ENCODE results near the gene HSD17B8.
A peak's percentile ranks its signal among the peaks of the same experiment; 100 is the strongest.
"Not testable (repeated sequence)": the region's sequence is repeated elsewhere in the genome, so short reads cannot be mapped to it uniquely, and the experiment has no call there.

HSD17B8 gene

DNA sequence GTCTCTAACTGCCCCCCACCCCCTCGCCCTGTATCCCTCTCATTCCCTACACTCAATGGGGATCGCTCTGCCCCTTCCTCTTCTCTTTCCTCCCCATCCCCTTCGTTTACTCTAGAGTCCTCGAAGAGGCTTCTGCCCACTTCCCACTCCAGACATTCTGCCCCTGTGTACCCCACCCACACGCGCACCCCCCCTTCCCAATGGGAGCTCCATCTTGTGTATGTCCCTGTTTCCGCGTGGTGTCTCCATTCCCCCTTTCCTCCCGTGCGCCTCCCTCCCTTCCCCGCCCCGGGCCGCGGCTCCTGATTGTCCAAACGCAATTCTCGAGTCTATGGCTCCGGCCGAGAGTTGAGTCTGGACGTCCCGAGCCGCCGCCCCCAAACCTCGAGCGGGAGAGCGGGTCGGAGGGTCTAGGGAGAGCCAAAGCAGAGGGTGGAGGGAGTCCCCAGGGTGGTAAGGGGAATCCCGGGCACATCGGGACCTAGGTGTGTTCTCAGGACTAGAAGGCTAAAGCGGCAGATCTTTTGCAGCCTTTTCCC, 3.2 kb downstream of the HSD17B8 start:
- peak in 1 of 2 donors; percentile 28 for DNase-seq

DNA sequence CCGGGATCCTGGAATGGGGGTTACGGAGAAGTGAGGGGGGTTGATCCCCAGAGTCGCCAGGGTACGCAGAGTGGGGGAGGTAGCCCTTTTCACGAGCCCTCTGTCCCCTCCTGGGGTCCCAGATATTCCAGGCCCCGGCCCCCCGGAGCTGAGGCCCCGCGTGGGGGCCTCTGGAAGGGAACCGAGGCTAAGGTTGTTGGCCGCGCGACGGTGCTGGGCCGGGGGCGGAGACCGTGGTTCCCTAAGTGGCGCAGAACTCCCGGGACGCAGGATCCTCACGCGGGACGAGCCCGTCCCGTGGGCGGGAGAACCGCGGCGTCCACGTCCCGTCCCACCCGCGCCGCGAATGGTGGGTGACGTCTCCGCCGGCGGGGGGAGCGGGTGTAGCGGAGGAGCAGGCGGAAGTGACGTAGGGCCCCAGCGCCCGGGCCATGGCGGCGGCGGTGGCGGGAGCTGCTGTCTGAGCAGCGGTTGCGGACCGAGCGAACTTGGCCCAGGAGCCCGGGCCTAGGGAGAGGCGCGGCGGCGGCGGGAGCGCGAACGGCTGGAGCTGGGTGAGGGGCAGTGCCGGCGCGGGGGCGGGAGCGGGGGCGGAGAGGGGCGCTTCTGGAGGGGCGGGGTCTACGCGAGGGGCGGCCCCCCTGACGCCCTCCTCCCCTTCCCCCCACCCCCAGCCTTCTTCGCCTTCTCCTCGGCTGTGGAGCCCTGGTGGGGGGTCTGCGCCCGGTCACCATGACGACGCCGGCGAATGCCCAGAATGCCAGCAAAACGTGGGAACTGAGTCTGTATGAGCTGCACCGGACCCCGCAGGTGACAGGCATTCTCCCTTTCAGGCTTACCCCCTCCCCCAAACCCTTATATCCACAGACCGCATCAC, 3.9 kb downstream of the HSD17B8 start, which contains the start of gene RING1:
Gene RING1 (plus strand): TSS at position 410 of the 877 bp plus-strand sequence. CDS start 323 bp downstream, at position 733.
- DNase-seq = peak; percentile 87 to 88

DNA sequence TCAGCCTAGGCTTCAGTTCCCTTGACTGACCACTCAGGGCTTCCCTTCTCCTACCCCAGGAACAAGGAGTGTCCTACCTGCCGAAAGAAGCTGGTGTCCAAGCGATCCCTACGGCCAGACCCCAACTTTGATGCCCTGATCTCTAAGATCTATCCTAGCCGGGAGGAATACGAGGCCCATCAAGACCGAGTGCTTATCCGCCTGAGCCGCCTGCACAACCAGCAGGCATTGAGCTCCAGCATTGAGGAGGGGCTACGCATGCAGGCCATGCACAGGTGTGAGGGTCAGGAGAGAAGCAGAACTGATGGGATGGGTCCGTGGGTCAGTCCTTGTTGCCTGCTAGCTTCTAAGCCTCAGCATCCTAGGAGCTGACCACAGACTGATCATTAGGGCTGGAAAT, 5.4 kb downstream of the HSD17B8 start:
- no peak for DNase-seq

DNA sequence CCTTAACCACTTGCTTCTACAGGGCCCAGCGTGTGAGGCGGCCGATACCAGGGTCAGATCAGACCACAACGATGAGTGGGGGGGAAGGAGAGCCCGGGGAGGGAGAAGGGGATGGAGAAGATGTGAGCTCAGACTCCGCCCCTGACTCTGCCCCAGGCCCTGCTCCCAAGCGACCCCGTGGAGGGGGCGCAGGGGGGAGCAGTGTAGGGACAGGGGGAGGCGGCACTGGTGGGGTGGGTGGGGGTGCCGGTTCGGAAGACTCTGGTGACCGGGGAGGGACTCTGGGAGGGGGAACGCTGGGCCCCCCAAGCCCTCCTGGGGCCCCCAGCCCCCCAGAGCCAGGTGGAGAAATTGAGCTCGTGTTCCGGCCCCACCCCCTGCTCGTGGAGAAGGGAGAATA, 6.7 kb downstream of the HSD17B8 start:
- no peak for DNase-seq

DNA sequence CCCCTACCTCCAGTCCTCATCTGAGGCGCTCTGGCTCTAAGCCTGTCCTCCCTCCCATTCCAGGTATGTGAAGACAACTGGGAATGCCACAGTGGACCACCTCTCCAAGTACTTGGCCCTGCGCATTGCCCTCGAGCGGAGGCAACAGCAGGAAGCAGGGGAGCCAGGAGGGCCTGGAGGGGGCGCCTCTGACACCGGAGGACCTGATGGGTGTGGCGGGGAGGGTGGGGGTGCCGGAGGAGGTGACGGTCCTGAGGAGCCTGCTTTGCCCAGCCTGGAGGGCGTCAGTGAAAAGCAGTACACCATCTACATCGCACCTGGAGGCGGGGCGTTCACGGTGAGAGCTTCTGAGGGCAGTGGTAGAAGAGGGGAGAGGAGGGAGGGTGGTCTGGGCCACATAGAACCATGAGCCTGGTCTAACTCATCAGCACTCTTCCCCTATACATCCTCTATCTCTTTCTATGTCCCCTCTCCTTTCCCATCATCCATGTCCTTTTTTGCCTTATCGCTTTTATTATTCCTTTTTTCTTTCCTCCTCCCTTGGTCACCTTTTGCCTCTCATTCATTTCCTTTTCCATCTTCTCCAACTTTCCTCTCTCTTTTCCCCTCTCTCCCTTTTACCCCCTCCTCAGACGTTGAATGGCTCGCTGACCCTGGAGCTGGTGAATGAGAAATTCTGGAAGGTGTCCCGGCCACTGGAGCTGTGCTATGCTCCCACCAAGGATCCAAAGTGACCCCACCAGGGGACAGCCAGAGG, 7.4 kb downstream of the HSD17B8 start:
- DNase-seq = no peak

DNA sequence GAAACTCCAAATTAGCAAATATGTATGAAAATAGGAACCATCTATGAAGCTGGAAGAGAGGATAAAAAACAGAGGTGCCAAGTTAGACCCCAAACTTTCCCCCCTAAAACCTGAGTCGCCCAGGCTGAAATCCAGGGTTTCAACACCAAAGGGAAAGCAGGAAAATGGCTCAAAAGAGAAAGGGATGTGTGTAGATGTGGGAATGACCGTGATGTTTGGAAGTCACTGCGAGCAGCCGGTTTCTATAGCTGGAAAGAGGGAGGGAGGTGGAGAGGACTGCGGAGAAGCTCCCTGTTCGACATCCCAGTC, 8.4 kb downstream of the HSD17B8 start:
- DNase-seq = no peak

DNA sequence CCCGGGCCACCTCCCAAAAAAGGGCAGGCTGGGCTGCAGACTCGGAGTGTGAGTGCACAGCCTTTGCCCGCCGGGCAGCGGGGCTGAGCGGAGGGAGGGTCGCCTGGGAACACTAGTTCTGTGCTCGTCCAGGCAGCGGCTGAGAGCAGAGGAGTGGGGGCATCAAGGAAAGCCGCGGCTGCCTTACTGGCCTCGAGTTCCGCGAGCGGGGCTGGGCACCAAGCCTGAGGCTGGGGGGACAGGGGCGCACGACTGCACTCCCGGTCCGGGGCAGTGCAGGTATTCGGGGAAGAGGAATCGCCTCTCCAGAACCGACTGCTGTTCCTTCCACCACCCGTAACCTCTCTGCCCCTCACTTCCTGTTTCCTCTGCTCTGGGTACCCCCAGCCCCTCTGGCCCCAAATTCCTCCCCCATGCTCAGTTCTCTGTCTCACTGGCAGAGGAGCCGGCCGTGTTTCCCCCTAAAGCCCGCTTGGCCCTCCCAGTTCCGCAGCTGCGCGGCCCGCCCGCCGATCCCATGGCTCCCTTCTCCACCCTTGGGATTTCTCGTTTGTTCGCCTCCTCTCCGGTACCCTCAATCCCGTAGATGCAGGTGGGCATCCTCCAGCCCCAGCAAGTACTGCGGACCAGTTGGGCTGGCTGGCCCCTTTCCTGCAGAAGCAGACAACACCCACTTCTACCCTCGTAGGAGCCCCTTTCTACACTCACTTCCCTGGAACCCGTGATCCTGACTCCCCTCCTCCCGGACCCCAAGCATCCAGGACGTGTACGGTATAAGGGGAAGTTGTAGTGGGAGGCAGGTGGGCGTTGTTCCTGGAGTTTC, 8.9 kb downstream of the HSD17B8 start:
- DNase-seq = no peak

DNA sequence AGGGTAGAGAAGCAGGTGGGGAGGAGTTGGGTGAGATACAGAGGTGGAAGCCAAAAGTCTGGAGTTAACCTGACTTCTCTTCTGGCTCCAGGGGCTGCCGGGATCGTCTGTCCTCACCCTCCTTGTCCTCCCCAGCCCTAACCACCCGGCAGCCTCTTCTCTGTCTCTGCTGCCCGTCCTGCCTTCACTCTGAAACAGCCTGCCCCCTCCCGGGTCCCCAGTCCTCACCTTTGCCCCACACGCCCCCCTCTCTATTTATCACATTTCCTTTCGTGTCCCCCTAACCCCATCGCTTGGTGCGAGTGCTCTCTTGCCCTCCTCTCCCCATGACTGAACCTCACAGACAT, 9.5 kb downstream of the HSD17B8 start:
- DNase-seq = no peak

DNA sequence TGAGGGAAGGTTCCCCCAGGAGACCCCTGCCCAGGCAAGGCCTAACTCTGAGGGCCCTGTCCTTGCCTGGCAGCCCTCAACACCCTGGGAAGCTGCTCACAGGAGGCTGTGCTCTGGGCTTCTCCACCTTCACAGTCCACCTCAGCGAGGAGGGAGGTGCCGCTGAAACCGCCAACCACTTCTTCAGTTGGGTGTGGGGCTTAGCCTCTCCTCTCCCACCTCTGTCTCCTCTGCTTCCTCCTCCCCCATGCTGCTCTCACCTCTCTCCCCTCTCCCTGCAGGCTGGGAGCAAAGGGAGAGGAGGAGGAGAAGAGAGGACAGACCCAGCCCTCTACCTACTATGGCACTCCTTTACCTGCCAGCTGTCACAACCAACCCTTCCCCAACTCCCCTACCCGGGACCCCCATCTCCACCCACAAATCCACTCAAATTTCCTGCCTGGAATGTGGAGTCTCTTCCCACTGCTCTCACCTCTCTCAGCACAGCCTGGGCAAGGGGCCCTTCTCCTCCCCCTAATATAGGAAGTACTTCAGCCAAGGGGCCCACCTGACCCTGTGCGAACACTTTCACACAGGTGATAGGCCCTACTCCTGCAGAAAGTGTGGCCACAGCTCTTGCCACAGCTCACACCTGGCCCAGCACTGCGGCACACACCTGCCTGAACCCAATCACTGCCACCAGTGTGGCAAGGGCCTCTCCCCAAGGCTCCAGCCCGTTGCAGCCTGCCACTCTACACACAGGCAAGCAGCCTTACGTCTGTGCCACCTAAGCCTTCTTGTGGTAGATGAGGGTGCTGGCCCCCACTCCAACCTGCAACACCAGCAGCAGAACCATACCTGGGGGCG, 11.0 kb downstream of the HSD17B8 start:
- DNase-seq = no peak

DNA sequence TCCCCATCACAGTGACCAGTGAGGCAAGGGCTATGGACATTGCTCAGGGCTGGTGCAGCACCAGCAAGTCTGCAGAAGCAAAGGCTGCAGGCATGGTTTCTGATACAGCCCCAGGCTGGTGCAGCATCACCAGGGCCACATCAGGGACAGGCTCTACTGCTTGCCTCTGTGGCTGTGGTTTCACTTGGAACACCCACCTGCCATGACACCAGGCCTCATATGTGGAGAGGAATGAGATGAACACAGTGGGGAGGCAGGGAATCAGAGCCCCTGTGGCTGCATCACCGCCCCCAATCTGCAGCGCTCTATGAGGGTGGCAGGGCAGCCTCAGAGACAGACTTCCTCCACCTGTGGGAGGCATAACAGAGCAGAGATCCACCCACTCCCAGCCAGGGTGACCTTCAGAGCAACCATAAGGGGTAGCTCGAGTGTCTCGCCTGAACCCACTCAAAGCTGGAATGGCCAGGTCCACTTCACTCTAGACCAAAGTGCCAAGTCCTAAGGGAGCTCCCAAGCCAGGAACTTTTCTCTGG, 11.7 kb downstream of the HSD17B8 start:
- DNase-seq = no peak

DNA sequence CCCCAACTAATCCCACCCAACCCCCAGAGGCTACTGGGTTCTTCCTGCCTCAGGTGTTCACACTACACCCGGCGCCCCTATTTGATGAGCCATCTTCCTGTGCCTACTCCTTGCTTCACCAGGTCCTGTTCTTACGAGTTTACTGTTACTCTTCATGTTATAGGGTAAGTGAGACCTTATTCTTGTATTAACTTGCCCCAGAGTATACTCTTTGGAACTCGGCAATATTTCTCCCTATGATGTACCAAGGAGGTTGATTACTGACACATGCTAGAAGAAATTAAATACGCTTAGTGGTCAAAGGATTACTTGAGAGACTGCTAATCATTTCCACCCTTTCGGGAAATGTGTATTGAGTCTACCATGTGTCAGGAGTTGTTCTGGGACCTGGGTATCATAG, 12.8 kb downstream of the HSD17B8 start:
- DNase-seq = no peak

DNA sequence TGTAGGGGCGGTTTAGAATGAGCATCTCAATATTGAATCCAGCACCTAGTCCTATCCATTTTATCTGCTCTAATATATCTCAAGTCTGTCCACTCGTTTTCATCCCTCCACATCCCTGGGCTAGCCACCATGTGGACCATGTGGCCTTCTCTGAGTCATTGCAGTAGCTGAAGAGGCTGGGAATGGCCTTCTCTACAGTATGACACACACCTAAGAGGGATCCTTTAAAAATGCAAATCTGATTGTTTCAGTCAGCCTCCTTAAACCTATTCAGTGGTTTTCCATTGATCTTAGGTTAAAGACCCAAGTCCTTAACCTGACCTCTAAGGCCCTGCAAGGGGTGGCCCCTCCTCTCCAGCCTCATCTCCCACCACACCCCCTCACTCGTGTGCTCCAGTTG, 13.2 kb downstream of the HSD17B8 start:
- DNase-seq = no peak

DNA sequence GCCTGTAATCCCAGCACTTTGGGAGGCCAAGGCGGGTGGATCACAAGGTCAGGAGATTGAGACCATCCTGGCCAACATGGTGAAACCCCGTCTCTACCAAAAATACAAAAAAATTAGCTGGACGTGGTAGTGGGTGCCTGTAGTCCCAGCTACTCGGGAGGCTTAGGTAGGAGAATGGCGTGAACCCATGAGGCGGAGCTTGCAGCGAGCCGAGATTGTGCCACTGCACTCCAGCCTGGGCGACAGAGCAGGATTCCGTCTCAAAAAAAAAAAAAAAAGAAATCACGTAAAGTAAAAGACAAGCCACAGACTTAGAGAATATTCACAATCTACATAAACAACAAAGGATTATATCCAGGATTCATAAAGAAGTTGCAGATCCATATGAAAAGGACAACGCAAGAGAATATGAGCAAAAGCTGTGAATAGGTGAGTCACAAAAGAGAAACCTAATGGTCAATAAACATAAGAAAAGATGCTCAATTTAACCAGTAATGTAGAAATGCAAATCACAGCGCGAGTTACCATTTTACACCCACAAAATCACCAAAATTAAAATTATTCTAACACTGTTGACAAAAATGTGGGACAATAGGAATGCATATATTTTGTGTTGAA, 22.2 kb downstream of the HSD17B8 start:
- not testable (repeated sequence) for DNase-seq

DNA sequence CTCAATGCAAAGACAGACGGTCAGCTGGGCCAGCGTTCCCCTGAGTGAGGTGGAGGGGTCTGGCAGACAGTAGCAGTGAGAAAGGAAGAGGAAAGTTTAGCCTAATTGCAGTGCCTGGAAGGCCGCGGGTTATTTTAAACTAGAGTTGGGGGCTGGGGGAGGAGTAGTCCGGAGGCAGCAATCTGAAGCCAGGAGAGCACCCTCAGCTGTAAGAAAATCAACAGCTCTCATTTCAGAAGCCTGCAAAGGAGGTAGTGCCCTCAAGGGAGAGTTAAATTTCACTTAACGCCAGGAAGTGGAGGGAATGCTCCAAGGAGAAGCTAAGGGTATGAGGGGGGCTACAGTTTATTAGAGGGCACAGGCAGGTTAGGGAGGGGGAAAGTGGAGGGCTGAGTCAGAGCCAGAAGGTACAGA, 30.8 kb downstream of the HSD17B8 start:
- DNase-seq = no peak

DNA sequence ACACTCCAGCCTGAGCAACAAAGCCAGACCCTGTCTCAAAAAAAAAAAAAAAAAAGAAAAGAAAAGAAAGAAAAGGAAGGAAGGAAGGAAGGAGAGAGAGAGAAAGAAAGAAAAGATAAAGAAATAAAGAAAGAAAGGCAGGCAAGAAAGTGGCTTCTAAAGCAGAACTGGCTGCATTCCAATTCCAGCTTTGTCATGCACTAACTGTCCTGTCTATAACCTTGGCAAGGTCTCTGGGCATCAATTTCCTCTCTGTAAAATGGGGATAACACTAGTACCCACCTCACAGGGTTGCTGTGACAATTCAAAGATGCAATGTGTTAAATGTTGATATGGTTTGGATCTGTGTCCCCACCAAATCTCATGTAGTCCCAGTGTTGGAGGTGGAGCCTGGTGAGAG, 31.9 kb downstream of the HSD17B8 start:
- DNase-seq = no peak

DNA sequence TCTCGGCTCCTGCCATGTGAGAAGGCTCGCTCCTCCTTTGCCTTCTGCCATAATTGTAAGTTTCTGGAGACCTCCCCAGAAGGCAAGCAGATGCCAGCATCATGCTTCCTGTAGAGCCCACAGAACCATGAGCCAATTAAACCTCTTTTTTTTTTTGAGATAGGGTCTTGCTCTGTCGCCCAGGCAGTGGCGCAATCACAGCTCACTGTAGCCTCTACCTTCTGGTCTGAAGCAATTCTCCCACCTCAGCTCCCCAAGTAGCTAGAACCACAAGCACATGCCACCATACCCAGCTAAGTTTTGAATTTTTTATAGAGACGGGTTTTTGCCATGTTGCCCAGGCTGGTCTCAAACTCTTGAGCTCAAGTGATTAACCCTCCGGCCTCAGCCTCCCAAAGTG, 32.4 kb downstream of the HSD17B8 start:
- no peak for DNase-seq

DNA sequence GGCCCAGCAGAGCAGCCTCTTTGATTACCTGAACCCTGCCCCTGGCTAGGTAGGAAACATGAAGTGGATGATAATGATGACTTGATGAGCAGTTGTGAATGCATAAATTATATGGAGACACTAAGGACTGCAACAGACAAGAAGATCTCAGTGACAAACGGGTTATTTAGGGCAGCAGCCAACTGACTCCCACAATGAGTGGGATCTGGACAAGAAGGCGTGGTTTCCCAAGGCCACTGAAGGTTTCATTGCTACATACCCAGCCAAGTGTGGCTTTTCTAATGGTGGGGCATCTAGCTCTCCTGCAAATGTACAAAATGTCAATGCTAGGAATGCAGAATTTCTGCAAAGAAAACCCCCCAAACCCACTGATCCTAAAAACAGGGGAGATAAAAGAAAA, 33.3 kb downstream of the HSD17B8 start:
- no peak for DNase-seq

DNA sequence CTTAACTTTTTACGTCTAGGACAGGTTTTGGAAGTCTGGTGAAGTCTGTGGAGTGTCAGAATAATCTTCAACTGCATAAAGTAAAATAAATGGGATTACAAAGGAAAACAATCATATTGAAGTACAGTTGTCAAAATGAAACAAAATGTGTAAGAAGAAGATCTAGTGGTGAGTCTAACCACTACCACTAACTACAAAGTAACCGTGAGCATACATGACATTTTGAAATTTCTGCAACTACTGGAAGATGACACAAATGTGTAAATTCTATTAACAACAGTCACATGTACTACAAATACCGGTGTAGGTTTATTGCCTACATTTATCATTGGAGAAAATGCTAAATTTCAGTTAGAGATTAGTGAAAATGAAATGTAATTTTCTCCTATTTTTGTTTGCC, 37.5 kb downstream of the HSD17B8 start:
- no peak for DNase-seq

DNA sequence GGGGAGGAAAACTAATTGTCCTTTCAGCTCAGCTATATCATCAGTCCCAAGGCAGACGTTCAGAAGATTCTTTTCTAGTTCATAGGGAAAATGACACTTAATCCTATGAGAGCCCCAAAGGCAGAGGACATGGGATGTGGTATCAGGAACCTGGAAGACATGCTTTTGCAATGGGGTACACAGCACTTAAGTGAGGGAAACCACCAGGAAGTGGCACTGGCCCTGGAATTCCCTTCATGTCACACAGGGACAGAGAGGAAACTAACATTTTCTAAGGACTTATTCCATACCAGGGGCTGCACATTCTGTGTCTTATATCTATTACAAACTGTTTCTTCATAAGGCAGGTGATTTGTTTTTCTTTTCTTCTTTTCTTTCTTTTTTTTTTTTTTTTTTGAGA, 39.0 kb downstream of the HSD17B8 start:
- DNase-seq = no peak

DNA sequence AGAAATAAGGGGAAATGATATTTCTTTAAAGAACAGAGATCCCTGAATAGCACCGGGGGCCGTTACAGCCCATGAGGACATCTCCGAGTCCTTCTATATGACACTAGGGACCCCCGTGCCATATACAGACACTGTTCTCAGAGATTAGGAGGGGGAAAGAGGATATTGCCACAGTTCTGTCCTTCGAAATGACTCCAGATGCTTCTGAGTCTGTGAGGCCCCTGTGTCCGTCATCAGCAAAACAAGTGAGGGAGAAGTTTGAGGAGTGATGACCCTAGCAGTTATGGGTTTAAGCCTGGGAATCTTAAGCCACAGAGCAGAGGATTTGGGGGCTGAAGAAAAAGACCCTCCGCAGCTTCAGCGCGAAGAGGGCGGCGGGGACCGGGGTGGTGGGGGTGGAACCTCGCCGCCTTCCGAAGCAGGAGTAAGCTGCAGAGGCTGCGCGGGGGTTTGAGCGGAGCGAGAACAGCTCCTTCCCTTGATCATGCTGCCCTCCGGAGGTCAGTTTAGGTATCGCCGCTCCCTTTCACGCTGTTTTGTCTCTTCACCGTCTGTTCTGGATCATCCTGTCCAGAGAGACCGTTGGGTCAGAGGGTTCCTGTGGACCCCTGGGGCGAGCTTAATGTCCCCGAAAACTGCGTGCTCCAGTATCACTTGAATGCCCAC, 43.7 kb downstream of the HSD17B8 start:
- DNase-seq = peak; percentile 91

DNA sequence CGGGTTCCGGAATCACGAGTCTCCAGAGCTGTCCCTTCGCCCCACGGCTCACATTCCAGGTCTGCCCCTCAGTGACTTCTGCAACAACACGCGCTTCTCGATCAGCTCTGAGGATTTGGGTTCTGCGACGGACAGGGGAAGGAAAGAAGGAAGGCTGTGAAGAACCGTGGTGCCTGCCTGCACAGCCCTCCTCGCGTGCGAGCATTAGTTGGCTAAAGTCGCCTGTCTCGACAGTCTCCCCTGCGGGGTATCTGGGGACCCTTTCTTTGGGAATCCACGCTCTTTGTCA, 44.1 kb downstream of the HSD17B8 start:
- DNase-seq = no peak
